Measurements from ENCODE around the gene TRIM39. TPM values are rescaled to one million over a fixed set of nuclear protein-coding genes. Genes with fewer than 3 reads are reported as not detected.

TRIM39 gene
- total and polyA plus RNA-seq, 2 donors, result 7.2 to 12.7 TPM

- Histone ChIP-seq H3K9me3 (ENCODE audit: control insufficient read depth in 2 of 2, insufficient read depth in 1 of 2, low read length in 1 of 2) (no peaks in the 10 kb centered on the region), H3K27ac (ENCODE audit: low read depth in 1 of 2, low read length in 1 of 2) (no peak overlapping the region), H3K4me1 (ENCODE audit: control insufficient read depth in 2 of 2, insufficient read depth in 2 of 2, low read length in 2 of 2) (no peaks in the 10 kb centered on the region), H3K27me3 (ENCODE audit: control insufficient read depth in 2 of 2, insufficient read depth in 1 of 2, low read length in 1 of 2) (peaks cover 4 to 27% of the 10 kb centered on the region in 2 donors), H3K36me3 (ENCODE audit: control insufficient read depth in 2 of 2, insufficient read depth in 2 of 2, low read length in 1 of 2) (peaks cover 0 to 4% of the 10 kb centered on the region in 2 donors), H3K4me3 (ENCODE audit: low read length in 2 of 2) (no peak overlapping the region)
- no peak for DNase-seq (ENCODE audit: low read depth in 6 of 9, low spot score in 9 of 9)
- 91% methylated on average over 2 of the region's 2 CpGs for WGBS
Measured at GRCh38 chr6:30352550-30352949, 25.8 kb downstream of the TRIM39 start.

- no peak for DNase-seq (ENCODE audit: low read depth in 6 of 9, low spot score in 9 of 9)
- WGBS, result 90% methylated on average over 4 of the region's 4 CpGs
- peaks cover 0 to 6% of the 10 kb centered on the region in 2 donors for H3K4me1 ChIP-seq (ENCODE audit: control insufficient read depth in 2 of 2, insufficient read depth in 2 of 2, low read length in 2 of 2)
- H3K27me3 ChIP-seq (ENCODE audit: control insufficient read depth in 2 of 2, insufficient read depth in 1 of 2, low read length in 1 of 2), result peaks cover 26 to 54% of the 10 kb centered on the region in 2 donors
- no peaks in the 10 kb centered on the region for H3K36me3 ChIP-seq (ENCODE audit: control insufficient read depth in 2 of 2, insufficient read depth in 2 of 2, low read length in 1 of 2)
- peaks cover 0 to 5% of the 10 kb centered on the region in 2 donors for H3K9me3 ChIP-seq (ENCODE audit: control insufficient read depth in 2 of 2, insufficient read depth in 1 of 2, low read length in 1 of 2)
- H3K4me3 ChIP-seq (ENCODE audit: low read length in 2 of 2), result no peak overlapping the region
- H3K27ac ChIP-seq (ENCODE audit: low read depth in 1 of 2, low read length in 1 of 2), result no peak overlapping the region
Measured at GRCh38 chr6:30355281-30355680, 28.6 kb downstream of the TRIM39 start.

GRCh38 chr6:30356536-30356935, 29.8 kb downstream of the TRIM39 start:
- DNase-seq (ENCODE audit: low read depth in 6 of 9, low spot score in 9 of 9), result no peak
- peaks cover 27 to 64% of the 10 kb centered on the region in 2 donors for H3K27me3 ChIP-seq (ENCODE audit: control insufficient read depth in 2 of 2, insufficient read depth in 1 of 2, low read length in 1 of 2)
- WGBS, result 93% methylated on average over 1 of the region's 1 CpG
- peaks cover 0 to 5% of the 10 kb centered on the region in 2 donors for H3K9me3 ChIP-seq (ENCODE audit: control insufficient read depth in 2 of 2, insufficient read depth in 1 of 2, low read length in 1 of 2)
- peaks cover 0 to 6% of the 10 kb centered on the region in 2 donors for H3K4me1 ChIP-seq (ENCODE audit: control insufficient read depth in 2 of 2, insufficient read depth in 2 of 2, low read length in 2 of 2)
- no peak overlapping the region for H3K27ac ChIP-seq (ENCODE audit: low read depth in 1 of 2, low read length in 1 of 2)
- no peaks in the 10 kb centered on the region for H3K36me3 ChIP-seq (ENCODE audit: control insufficient read depth in 2 of 2, insufficient read depth in 2 of 2, low read length in 1 of 2)
- H3K4me3 ChIP-seq (ENCODE audit: low read length in 2 of 2), result no peak overlapping the region

GRCh38 chr6:30357678-30358540, 31.2 kb downstream of the TRIM39 start:
- Histone ChIP-seq H3K9me3 (ENCODE audit: control insufficient read depth in 2 of 2, insufficient read depth in 1 of 2, low read length in 1 of 2) (peaks cover 2 to 5% of the 10 kb centered on the region in 2 donors), H3K4me3 (ENCODE audit: low read length in 2 of 2) (peak overlapping the region; percentile 12 to 37), H3K27me3 (ENCODE audit: control insufficient read depth in 2 of 2, insufficient read depth in 1 of 2, low read length in 1 of 2) (peaks cover 30 to 71% of the 10 kb centered on the region in 2 donors), H3K36me3 (ENCODE audit: control insufficient read depth in 2 of 2, insufficient read depth in 2 of 2, low read length in 1 of 2) (no peaks in the 10 kb centered on the region), H3K27ac (ENCODE audit: low read depth in 1 of 2, low read length in 1 of 2) (no peak overlapping the region), H3K4me1 (ENCODE audit: control insufficient read depth in 2 of 2, insufficient read depth in 2 of 2, low read length in 2 of 2) (peaks cover 0 to 6% of the 10 kb centered on the region in 2 donors)
- 4% methylated on average over 40 of the region's 40 CpGs for WGBS
- DNase-seq (ENCODE audit: low read depth in 6 of 9, low spot score in 9 of 9), result peak in 7 of 9 donors; percentile 23 to 71 (median 42)

GRCh38 chr6:30359276-30359675, 32.5 kb downstream of the TRIM39 start:
- Histone ChIP-seq H3K36me3 (ENCODE audit: control insufficient read depth in 2 of 2, insufficient read depth in 2 of 2, low read length in 1 of 2) (no peaks in the 10 kb centered on the region), H3K4me3 (ENCODE audit: low read length in 2 of 2) (no peak overlapping the region), H3K27me3 (ENCODE audit: control insufficient read depth in 2 of 2, insufficient read depth in 1 of 2, low read length in 1 of 2) (peaks cover 30 to 77% of the 10 kb centered on the region in 2 donors), H3K9me3 (ENCODE audit: control insufficient read depth in 2 of 2, insufficient read depth in 1 of 2, low read length in 1 of 2) (peaks cover 2 to 5% of the 10 kb centered on the region in 2 donors), H3K27ac (ENCODE audit: low read depth in 1 of 2, low read length in 1 of 2) (no peak overlapping the region), H3K4me1 (ENCODE audit: control insufficient read depth in 2 of 2, insufficient read depth in 2 of 2, low read length in 2 of 2) (peaks cover 0 to 6% of the 10 kb centered on the region in 2 donors)
- 74% methylated on average over 5 of the region's 5 CpGs for WGBS
- no peak for DNase-seq (ENCODE audit: low read depth in 6 of 9, low spot score in 9 of 9)

GRCh38 chr6:30360139-30360538, 33.4 kb downstream of the TRIM39 start:
- peaks cover 30 to 84% of the 10 kb centered on the region in 2 donors for H3K27me3 ChIP-seq (ENCODE audit: control insufficient read depth in 2 of 2, insufficient read depth in 1 of 2, low read length in 1 of 2)
- no peak overlapping the region for H3K27ac ChIP-seq (ENCODE audit: low read depth in 1 of 2, low read length in 1 of 2)
- H3K36me3 ChIP-seq (ENCODE audit: control insufficient read depth in 2 of 2, insufficient read depth in 2 of 2, low read length in 1 of 2), result no peaks in the 10 kb centered on the region
- H3K4me1 ChIP-seq (ENCODE audit: control insufficient read depth in 2 of 2, insufficient read depth in 2 of 2, low read length in 2 of 2), result peaks cover 0 to 6% of the 10 kb centered on the region in 2 donors
- peaks cover 2 to 5% of the 10 kb centered on the region in 2 donors for H3K9me3 ChIP-seq (ENCODE audit: control insufficient read depth in 2 of 2, insufficient read depth in 1 of 2, low read length in 1 of 2)
- 60% methylated on average over 13 of the region's 13 CpGs for WGBS
- no peak overlapping the region for H3K4me3 ChIP-seq (ENCODE audit: low read length in 2 of 2)
- no peak for DNase-seq (ENCODE audit: low read depth in 6 of 9, low spot score in 9 of 9)

- Histone ChIP-seq H3K4me3 (ENCODE audit: low read length in 2 of 2) (no peak overlapping the region), H3K27me3 (ENCODE audit: control insufficient read depth in 2 of 2, insufficient read depth in 1 of 2, low read length in 1 of 2) (peaks cover 33 to 84% of the 10 kb centered on the region in 2 donors), H3K9me3 (ENCODE audit: control insufficient read depth in 2 of 2, insufficient read depth in 1 of 2, low read length in 1 of 2) (peaks cover 2 to 5% of the 10 kb centered on the region in 2 donors), H3K27ac (ENCODE audit: low read depth in 1 of 2, low read length in 1 of 2) (no peak overlapping the region), H3K4me1 (ENCODE audit: control insufficient read depth in 2 of 2, insufficient read depth in 2 of 2, low read length in 2 of 2) (peaks cover 0 to 6% of the 10 kb centered on the region in 2 donors), H3K36me3 (ENCODE audit: control insufficient read depth in 2 of 2, insufficient read depth in 2 of 2, low read length in 1 of 2) (no peaks in the 10 kb centered on the region)
- WGBS, result 89% methylated on average over 2 of the region's 2 CpGs
- DNase-seq (ENCODE audit: low read depth in 6 of 9, low spot score in 9 of 9), result no peak
Measured at GRCh38 chr6:30361661-30362060, 34.9 kb downstream of the TRIM39 start.

- 92% methylated on average over 2 of the region's 2 CpGs for WGBS
- Histone ChIP-seq H3K4me3 (ENCODE audit: low read length in 2 of 2) (no peak overlapping the region), H3K4me1 (ENCODE audit: control insufficient read depth in 2 of 2, insufficient read depth in 2 of 2, low read length in 2 of 2) (no peaks in the 10 kb centered on the region), H3K27ac (ENCODE audit: low read depth in 1 of 2, low read length in 1 of 2) (no peak overlapping the region), H3K27me3 (ENCODE audit: control insufficient read depth in 2 of 2, insufficient read depth in 1 of 2, low read length in 1 of 2) (peaks cover 20 to 74% of the 10 kb centered on the region in 2 donors), H3K9me3 (ENCODE audit: control insufficient read depth in 2 of 2, insufficient read depth in 1 of 2, low read length in 1 of 2) (peaks cover 0 to 2% of the 10 kb centered on the region in 2 donors), H3K36me3 (ENCODE audit: control insufficient read depth in 2 of 2, insufficient read depth in 2 of 2, low read length in 1 of 2) (no peaks in the 10 kb centered on the region)
- no peak for DNase-seq (ENCODE audit: low read depth in 6 of 9, low spot score in 9 of 9)
Measured at GRCh38 chr6:30363459-30363858, 36.7 kb downstream of the TRIM39 start.

GRCh38 chr6:30364591-30364990, 37.9 kb downstream of the TRIM39 start:
- Histone ChIP-seq H3K27ac (ENCODE audit: low read depth in 1 of 2, low read length in 1 of 2) (no peak overlapping the region), H3K36me3 (ENCODE audit: control insufficient read depth in 2 of 2, insufficient read depth in 2 of 2, low read length in 1 of 2) (no peaks in the 10 kb centered on the region), H3K4me1 (ENCODE audit: control insufficient read depth in 2 of 2, insufficient read depth in 2 of 2, low read length in 2 of 2) (no peaks in the 10 kb centered on the region), H3K27me3 (ENCODE audit: control insufficient read depth in 2 of 2, insufficient read depth in 1 of 2, low read length in 1 of 2) (peaks cover 9 to 62% of the 10 kb centered on the region in 2 donors), H3K4me3 (ENCODE audit: low read length in 2 of 2) (no peak overlapping the region), H3K9me3 (ENCODE audit: control insufficient read depth in 2 of 2, insufficient read depth in 1 of 2, low read length in 1 of 2) (peaks cover 0 to 2% of the 10 kb centered on the region in 2 donors)
- WGBS, result 93% methylated on average over 2 of the region's 2 CpGs
- DNase-seq (ENCODE audit: low read depth in 6 of 9, low spot score in 9 of 9), result no peak
